ENCODE results near the gene TCF12. TPM values are rescaled to one million over a fixed set of nuclear protein-coding genes. Genes with fewer than 3 reads are reported as not detected.
A peak's percentile ranks its signal among the peaks of the same experiment; 100 is the strongest.

Gene TCF12
- total RNA-seq, 4 donors from 2014 or later, result 93.9 to 165 (median 111) TPM

DNA sequence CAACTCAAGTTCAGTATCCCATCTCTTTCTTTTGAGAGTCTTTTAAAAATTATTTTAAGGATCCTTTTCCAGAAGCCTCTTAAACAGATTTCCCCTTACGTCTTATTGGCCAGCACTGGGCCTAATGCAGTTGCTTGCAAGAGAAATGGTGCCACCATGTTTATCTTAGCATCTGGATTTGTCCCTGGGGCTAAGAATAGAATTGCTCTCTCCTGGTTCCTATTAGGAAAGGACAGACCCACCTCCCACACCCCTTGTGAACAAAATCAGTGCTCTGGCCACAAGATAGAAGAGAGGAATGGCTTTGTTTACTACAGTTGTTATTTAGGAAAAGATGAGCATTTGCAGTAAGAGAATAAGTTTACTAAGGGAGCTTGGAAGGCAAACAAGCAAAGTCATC is 329.6 kb downstream of the TCF12 start:
- ATAC-seq (ENCODE audit: low FRiP score), result no peak
- TF ChIP-seq, protein P1, sequence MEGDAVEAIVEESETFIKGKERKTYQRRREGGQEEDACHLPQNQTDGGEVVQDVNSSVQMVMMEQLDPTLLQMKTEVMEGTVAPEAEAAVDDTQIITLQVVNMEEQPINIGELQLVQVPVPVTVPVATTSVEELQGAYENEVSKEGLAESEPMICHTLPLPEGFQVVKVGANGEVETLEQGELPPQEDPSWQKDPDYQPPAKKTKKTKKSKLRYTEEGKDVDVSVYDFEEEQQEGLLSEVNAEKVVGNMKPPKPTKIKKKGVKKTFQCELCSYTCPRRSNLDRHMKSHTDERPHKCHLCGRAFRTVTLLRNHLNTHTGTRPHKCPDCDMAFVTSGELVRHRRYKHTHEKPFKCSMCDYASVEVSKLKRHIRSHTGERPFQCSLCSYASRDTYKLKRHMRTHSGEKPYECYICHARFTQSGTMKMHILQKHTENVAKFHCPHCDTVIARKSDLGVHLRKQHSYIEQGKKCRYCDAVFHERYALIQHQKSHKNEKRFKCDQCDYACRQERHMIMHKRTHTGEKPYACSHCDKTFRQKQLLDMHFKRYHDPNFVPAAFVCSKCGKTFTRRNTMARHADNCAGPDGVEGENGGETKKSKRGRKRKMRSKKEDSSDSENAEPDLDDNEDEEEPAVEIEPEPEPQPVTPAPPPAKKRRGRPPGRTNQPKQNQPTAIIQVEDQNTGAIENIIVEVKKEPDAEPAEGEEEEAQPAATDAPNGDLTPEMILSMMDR (IDR thresholded peaks at IDR 0.05), result no peak
- DNase-seq (ENCODE audit: low spot score), result no peak

DNA sequence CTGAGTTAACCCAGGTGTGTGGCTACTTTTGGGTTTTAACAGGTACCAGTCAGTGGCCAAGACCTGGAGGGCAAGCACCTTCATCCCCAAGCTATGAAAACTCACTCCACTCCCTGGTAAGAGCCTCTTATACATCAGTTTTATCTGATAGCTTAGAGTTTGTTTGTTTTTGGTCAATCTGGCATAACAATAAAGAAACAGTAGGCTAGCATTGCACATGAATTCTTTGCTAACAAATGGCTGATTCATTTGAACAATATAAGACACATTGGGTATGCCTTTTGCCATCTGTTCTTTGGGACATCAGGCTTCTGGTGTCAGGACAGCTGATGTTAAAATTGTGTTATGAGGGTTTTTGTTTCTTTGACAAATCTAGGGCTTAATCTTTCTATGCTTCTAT is 332.9 kb downstream of the TCF12 start:
- TF ChIP-seq, protein P1 (IDR thresholded peaks at IDR 0.05), result no peak
- ATAC-seq (ENCODE audit: low FRiP score) (no peak), DNase-seq (ENCODE audit: low spot score) (no peak)

DNA sequence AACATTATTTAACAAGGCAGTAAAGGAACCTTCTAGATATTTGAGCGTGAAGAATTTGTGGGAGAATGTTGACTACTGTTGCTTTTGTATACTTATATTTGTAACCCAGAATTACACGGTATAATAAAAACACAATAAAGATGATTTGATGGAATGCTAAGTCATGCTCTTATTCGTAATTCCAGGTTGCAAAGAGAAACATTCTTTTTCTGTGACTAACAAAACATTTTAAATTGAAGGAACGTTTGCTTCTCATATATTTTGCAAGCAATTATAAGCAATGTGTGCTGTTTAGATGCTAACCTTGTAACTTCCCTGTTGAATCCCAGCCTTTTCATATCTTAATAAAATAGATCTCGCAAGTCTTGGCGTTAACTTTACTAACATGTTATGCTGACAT is 333.5 kb downstream of the TCF12 start:
- peak; percentile 64 for ATAC-seq (ENCODE audit: low FRiP score)
- no peak for DNase-seq (ENCODE audit: low spot score)
- TF ChIP-seq, protein P1 (IDR thresholded peaks at IDR 0.05), result no peak

- ATAC-seq (ENCODE audit: low FRiP score) (no peak), DNase-seq (ENCODE audit: low spot score) (no peak)
- TF ChIP-seq, protein P1 (IDR thresholded peaks at IDR 0.05), result no peak
Measured at GRCh38 chr15:57253082-57253481, 334.6 kb downstream of the TCF12 start.

DNA sequence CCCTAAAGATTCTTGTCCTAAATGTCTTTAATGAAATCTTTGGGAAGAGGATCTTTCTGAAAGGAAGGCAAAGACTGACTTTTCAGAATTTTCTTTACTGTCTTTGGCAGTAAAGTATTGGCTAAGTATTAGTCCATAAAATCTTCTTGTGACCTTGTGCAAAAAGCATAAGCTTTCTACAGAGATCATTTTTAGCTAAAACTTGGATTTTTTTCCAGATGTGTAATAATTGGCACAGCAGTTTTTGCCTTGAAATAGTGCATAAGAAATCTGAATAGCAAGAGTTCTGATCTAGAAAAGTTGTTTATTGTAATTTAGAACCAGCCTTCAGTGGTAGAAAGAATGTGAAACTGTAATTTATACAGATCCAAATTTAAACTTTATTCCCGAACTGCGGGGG is 335.1 kb downstream of the TCF12 start:
- ATAC-seq (ENCODE audit: low FRiP score) (no peak), DNase-seq (ENCODE audit: low spot score) (no peak)
- TF ChIP-seq, protein P1 (IDR thresholded peaks at IDR 0.05), result no peak

- TF ChIP-seq, protein P1 (IDR thresholded peaks at IDR 0.05), result no peak
- DNase-seq (ENCODE audit: low spot score) (no peak), ATAC-seq (ENCODE audit: low FRiP score) (no peak)
Measured at GRCh38 chr15:57255751-57256341, 337.4 kb downstream of the TCF12 start.

- TF ChIP-seq, protein P1 (IDR thresholded peaks at IDR 0.05), result no peak
- no peak for ATAC-seq (ENCODE audit: low FRiP score)
- no peak for DNase-seq (ENCODE audit: low spot score)
Measured at GRCh38 chr15:57256939-57257338, 338.5 kb downstream of the TCF12 start.
